ENCODE results near the gene VCAN. TPM values are rescaled to one million over a fixed set of nuclear protein-coding genes. Genes with fewer than 3 reads are reported as not detected.

The VCAN gene
- total RNA-seq, 1 donor from 2014 or later = 341 TPM

DNA sequence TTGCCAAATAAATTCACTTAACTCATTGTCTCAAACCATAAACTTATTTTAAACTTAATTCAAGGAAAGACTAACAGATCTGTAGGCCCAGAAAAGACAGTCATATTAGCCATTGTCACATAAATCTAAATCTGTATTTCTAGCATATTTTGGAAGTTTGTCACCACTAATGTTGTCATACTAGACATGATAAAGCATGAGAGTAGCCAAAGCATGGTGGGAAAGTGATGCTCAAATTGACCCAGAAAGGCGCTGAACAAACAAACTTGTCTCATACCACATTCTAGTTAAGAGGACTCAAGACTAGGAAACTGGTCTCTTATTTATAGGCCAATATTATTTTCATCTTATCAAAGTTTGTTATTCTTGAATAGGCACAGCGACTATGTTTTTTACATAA lies 99.4 kb downstream of the VCAN start:
- Mint-ChIP-seq H3K4me1 (ENCODE audit: unreplicated experiment) (no peaks in the 10 kb centered on the region), H3K27ac (no peak overlapping the region), H3K36me3 (peaks cover 37% of the 10 kb centered on the region), H3K9me3 (no peaks in the 10 kb centered on the region), H3K4me3 (no peak overlapping the region), H3K27me3 (no peaks in the 10 kb centered on the region)
- DNase-seq (ENCODE audit: extremely low spot score, unreplicated experiment) = no peak
- TF ChIP-seq, protein P1, sequence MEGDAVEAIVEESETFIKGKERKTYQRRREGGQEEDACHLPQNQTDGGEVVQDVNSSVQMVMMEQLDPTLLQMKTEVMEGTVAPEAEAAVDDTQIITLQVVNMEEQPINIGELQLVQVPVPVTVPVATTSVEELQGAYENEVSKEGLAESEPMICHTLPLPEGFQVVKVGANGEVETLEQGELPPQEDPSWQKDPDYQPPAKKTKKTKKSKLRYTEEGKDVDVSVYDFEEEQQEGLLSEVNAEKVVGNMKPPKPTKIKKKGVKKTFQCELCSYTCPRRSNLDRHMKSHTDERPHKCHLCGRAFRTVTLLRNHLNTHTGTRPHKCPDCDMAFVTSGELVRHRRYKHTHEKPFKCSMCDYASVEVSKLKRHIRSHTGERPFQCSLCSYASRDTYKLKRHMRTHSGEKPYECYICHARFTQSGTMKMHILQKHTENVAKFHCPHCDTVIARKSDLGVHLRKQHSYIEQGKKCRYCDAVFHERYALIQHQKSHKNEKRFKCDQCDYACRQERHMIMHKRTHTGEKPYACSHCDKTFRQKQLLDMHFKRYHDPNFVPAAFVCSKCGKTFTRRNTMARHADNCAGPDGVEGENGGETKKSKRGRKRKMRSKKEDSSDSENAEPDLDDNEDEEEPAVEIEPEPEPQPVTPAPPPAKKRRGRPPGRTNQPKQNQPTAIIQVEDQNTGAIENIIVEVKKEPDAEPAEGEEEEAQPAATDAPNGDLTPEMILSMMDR (conservative IDR thresholded peaks at IDR 0.05) = no peak

DNA sequence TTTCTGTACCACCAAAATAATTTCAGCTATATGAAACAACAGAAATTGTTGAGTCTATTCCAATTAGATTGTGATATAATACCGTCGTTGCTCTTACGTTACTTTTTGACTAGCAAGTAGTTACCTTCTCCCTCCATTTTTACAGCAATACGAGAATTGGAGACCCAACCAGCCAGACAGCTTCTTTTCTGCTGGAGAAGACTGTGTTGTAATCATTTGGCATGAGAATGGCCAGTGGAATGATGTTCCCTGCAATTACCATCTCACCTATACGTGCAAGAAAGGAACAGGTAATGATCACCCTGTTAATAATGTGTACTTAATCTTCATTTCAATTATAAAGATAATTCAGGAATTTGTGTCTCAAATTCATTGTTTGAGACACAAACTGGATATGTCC lies 100.7 kb downstream of the VCAN start:
- no peaks in the 10 kb centered on the region for H3K27me3 Mint-ChIP-seq

DNA sequence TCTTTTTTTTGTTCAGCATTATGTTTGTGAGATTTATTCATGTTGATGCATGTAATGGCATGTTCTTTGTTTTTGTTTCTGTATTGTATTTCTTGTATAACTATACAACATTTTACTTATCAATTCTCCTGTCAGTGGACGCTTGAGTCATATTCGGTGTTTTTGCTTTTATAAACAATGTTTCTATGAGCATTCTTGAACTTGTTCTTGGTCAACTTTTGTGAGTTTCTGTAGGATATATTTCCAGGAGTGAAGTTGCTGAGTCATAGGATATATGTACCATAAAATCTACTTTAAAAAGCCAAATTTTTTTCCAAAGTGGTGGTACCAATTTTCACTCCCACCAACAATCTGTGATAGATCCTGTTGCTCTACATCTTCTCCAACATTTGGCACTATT lies 104.8 kb downstream of the VCAN start:
- H3K36me3 Mint-ChIP-seq = peaks cover 53% of the 10 kb centered on the region
- H3K4me3 Mint-ChIP-seq = no peak overlapping the region
- no peak for DNase-seq (ENCODE audit: extremely low spot score, unreplicated experiment)
- TF ChIP-seq, protein P1 (conservative IDR thresholded peaks at IDR 0.05) = no peak
- no peaks in the 10 kb centered on the region for H3K27me3 Mint-ChIP-seq
- no peaks in the 10 kb centered on the region for H3K4me1 Mint-ChIP-seq (ENCODE audit: unreplicated experiment)
- H3K27ac Mint-ChIP-seq = no peak overlapping the region
- no peaks in the 10 kb centered on the region for H3K9me3 Mint-ChIP-seq

More for the DNA sequence above, 100.7 kb downstream of the VCAN start:
- H3K27ac Mint-ChIP-seq = no peak overlapping the region
- H3K4me1 Mint-ChIP-seq (ENCODE audit: unreplicated experiment) = no peaks in the 10 kb centered on the region
- peaks cover 43% of the 10 kb centered on the region for H3K36me3 Mint-ChIP-seq
- DNase-seq (ENCODE audit: extremely low spot score, unreplicated experiment) = no peak
- H3K4me3 Mint-ChIP-seq = no peak overlapping the region
- no peaks in the 10 kb centered on the region for H3K9me3 Mint-ChIP-seq
- TF ChIP-seq, protein P1 (conservative IDR thresholded peaks at IDR 0.05) = no peak

DNA sequence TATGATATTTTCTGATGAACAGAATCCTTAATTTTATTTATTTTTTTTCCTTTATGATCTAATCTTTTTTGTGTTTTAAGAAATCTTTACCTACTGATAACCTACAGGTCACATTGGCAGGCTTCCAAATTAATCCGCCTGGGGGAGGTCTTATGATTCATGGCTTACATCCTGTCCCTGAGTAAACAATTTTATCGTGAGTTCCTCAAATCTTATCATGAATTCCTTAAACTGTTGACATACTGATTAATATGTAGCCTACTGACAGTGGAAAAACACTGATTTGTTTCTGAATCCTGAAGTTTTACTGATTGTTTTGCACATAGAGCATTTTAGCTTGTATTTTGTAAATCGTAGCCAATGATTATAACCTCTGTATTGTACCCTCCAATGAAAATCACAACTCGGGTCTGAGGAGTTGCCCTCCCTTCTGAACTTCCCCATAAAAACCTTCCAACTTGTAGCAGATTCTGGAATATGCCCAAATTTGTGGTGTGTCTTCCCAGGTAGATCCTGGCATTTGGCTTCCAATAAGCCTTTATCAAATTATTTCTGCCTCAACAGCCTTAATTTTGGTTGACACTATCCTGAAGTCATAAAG lies 105.6 kb downstream of the VCAN start:
- Mint-ChIP-seq H3K9me3 (no peaks in the 10 kb centered on the region), H3K27me3 (no peaks in the 10 kb centered on the region), H3K4me1 (ENCODE audit: unreplicated experiment) (no peaks in the 10 kb centered on the region), H3K4me3 (no peak overlapping the region), H3K27ac (no peak overlapping the region), H3K36me3 (peaks cover 58% of the 10 kb centered on the region)
- TF ChIP-seq, protein P1 (conservative IDR thresholded peaks at IDR 0.05) = no peak
- DNase-seq (ENCODE audit: extremely low spot score, unreplicated experiment) = no peak

DNA sequence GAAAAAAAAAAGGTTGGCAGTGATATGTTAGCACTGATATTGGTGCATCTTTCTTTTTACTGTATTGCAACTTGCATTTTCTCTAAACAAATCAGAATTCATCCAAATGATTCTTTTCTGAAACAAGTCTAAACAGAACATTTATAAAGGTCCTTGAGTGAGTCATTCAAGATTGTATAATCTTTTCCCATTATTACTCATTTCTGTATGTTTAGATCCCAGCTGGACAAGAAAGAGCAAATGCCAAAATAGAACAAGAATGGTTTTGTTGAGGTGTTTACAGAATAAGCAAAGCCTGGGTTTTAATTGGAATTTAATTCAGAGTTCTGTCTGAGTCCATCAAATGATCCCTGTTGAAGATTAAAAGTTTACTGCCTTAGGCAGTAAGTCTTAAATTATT lies 112.3 kb downstream of the VCAN start:
- TF ChIP-seq, protein P1 (conservative IDR thresholded peaks at IDR 0.05) = no peak
- Mint-ChIP-seq H3K9me3 (no peaks in the 10 kb centered on the region), H3K36me3 (peaks cover 21% of the 10 kb centered on the region), H3K4me3 (no peak overlapping the region), H3K4me1 (ENCODE audit: unreplicated experiment) (no peaks in the 10 kb centered on the region), H3K27ac (no peak overlapping the region), H3K27me3 (peaks cover 3% of the 10 kb centered on the region)
- DNase-seq (ENCODE audit: extremely low spot score, unreplicated experiment) = no peak

Measured in type B pancreatic cell (in vitro differentiated cells).